ENCODE measurements around the gene ZNF28.
"Not testable (repeated sequence)": the region's sequence is repeated elsewhere in the genome, so short reads cannot be mapped to it uniquely, and the experiment has no call there.

Gene ZNF28

DNA sequence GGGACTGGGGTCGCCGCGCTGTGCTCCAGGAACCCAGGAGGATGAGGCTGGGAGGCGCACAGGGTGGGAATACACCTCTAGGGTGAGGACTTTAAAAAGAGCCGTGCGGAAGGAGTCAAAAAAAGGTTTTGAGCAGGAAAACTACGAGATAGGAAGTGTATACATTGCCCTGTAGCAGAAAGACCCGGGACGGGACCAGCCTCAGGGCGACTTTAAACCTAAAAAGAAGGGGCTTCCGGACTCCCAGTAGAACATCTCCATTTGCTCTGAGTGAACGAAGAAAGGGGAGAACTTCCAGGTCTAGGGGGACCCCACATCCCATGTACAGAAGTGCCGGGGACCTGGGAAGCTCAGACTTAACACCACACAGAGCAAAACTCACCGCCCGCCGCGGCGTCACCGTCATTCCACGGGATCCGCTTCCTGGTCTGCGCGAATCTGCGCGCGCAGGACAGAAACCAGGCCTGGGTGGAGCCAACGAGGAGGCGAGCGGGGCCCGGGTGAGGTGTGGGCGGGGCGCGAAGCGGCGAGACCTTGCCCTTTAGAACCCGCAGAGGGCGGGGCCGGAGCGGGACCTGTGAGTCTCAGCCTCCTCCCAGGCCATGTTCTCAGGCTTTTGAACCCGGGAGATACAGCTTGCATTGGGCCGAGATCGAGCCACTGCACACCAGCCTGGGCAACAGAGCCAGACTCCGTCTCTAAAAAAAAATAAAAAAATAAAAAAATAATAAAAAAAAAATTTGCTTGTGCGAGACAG, at the start of gene ZNF28:
ZNF28 (minus strand) TSS at position 430 of the 757 bp plus-strand sequence. CDS start 3,675 bp downstream, outside the sequence.
- peak; percentile 10 to 39 for DNase-seq (ENCODE audit: low read depth in 2 of 2, low spot score in 1 of 2)

DNA sequence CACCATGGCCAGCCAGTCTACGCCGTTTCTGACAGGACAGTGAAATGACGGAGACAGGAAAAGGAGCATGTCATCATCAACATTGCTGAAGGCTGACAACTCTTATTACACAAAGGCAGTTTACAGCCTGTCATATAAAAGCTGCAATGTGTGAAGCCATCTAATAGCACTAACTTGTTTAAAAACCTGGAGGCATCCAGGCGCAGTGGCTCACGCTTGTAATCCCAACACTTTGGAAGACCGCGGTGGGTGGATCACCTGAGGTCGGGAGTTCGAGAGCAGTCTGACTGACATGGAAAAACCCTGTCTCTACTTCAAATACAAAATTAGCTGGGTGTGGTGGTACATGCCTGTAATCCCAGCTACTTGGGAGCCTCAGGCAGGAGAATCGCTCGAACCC, 46.6 kb upstream of the ZNF28 start:
- not testable (repeated sequence) for DNase-seq (ENCODE audit: low read depth in 2 of 2, low spot score in 1 of 2)

DNA sequence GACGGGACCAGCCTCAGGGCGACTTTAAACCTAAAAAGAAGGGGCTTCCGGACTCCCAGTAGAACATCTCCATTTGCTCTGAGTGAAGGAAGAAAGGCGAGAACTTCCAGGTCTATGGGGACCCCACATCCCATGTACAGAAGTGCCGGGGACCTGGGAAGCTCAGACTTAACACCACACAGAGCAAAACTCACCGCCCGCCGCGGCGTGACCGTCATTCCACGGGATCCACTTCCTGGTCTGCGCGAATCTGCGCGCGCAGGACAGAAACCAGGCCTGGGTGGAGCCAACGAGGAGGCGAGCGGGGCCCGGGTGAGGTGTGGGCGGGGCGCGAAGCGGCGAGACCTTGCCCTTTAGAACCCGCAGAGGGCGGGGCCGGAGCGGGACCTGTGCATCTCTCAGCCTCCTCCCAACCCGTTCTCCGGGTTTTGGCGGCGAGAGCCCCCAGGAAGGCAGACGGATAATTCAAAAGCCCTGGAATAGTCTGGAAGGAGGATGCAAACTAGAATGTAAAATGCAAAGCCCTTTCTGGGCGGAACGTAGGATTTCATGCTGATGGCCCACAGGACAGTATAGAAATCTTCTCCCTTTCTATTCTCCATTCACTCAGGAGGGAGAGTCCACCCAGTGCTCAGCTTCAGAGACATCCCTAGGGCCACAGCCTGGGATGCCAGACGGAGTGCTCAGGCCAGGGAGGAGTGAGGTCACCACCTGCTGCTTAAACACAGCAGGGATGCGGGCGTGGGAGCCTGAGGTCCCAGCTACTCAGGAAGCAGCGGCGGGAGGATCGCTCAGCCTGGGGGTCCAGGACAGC, 36.2 kb upstream of the ZNF28 start, which contains the start of gene ZNF468:
ZNF468 (minus strand) TSS at position 242 of the 814 bp plus-strand sequence. CDS start 3,347 bp downstream, outside the sequence.
- peak; percentile 43 to 56 for DNase-seq (ENCODE audit: low read depth in 2 of 2, low spot score in 1 of 2)

DNA sequence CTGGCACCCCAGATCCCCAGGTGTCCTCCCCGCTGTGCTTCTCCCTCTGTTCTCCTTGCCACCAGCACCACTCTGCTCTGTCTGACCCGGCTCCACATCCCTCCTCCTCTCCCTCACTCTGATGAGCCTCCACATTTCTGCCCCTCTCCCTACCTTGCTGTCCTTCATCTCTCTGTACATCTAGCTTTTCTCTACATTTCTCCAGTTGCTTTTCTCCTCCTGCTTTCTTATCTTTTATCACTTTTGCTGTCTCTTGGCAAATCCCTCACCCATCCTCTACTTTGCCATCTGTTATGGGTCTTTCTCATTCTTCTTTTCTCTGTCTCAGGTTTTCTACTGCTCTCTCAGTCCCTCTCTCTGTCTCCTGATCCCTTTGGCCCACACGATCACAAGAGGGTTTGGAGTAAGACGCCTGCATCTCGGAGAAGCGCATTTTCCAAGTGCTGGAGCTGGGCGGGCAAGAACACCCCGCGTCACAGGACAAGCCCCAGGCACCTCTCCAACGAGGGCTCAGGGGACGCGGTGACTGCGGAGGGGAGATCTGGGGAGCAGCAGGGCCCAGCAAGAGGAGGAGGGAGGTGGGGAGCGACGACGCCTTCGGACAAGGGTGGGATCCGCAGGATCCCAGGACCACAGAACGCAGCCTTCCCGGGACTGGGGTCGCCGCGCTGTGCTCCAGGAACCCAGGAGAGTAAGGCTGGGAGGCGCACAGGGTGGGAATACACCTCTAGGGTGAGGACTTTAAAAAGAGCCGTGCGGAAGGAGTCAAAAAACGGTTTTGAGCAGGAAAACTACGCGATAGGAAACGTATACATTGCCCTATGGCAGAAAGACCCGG, 35.3 kb upstream of the ZNF28 start:
- not testable (repeated sequence) for DNase-seq (ENCODE audit: low read depth in 2 of 2, low spot score in 1 of 2)

DNA sequence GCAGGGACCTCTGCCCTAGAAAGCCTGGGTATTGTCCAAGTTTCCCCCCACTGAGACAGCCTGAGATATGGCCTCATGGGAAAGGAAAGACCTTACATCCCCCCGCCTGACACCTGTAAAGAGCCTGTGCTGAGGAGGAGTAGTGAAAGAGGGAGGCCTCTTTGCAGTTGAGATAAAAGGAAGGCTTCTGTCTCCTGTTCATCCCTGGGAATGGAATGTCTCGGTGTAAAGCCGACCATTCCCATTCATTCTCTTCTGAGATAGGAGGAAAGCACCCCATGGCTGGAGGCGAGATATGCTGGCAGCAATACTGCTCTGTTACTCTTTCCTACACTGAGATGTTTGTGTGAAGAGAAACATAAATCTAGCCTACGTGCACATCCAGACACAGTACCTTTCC, 25.9 kb upstream of the ZNF28 start:
- DNase-seq (ENCODE audit: low read depth in 2 of 2, low spot score in 1 of 2): not testable (repeated sequence)

DNA sequence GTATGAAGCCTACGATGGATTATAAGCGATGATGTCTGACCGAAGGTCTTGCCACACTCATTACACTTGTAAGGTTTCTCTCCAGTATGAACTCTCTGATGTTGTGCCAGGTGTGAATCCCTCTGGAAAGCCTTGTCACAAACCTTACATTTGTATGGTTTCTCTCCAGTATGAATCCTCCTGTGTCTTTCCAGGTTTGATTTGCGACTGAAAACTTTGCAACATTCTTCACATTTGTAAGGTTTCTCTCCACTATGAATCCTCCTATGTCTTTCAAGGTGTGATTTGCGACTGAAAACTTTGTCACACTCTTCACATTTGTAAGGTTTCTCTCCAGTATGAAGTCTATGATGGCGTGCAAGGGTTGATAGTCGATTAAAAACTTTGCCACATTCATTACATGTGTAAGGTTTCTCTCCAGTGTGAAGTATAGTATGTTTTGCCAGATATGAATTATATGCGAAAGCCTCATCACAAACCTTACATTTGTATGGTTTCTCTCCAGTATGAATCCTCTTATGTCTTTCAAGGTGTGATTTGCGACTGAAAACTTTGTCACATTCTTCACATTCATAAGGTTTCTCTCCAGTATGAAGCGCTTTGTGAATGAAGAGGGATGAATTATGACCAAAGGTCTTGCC, 19.5 kb upstream of the ZNF28 start:
- not testable (repeated sequence) for DNase-seq (ENCODE audit: low read depth in 2 of 2, low spot score in 1 of 2)

DNA sequence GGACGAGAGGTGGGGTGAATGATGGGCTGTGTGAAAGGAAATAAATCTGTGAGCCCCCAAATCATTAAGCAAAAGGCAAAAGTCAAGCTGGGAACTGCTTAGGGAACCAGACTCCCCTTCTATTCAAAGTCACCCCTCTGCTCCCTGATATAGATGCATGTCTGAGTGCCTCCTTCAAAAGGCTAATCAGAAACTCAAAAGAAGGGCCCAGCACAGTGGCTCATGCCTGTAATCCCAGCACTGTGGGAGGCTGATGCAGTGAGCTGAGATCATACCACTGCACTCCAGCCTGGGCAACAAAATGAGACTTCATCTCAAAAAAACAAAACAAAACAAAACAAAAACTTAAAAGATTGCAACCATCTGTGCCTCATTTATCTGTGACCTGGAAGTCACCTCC, 12.9 kb upstream of the ZNF28 start:
- DNase-seq (ENCODE audit: low read depth in 2 of 2, low spot score in 1 of 2): not testable (repeated sequence)

DNA sequence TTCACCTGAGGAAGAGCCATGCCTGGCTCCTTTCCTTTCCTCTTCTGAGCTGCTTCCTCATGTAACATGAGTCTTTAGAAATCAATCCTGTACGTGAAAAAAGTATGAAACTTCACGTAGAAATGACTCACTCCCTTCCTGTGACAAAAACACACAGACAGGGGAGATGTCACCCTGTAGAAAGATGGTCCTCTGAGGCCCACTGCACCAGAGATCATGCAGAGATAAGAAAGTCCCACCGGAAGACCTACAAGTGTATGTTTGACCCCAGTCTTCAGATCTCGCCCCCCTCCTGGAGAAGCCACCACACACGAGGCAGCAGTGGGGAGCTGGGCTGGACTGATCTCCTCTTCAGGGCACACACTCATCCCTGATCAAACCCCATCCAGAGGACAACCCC, 12.1 kb upstream of the ZNF28 start:
- DNase-seq (ENCODE audit: low read depth in 2 of 2, low spot score in 1 of 2): not testable (repeated sequence)

DNA sequence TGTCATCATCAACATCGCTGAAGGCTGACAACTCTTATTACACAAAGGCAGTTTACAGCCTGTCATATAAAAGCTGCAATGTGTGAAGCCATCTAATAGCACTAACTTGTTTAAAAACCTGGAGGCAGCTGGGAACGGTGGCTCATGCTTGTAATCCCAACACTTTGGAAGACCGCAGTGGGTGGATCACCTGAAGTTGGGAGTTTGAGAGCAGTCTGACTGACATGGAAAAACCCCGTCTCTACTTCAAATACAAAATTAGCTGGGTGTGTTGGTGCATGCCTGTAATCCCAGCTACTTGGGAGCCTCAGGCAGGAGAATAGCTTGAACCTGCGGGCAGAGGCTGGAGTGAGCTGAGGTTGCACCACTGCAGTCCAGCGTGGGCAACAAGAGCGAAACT, 8.4 kb upstream of the ZNF28 start:
- not testable (repeated sequence) for DNase-seq (ENCODE audit: low read depth in 2 of 2, low spot score in 1 of 2)

DNA sequence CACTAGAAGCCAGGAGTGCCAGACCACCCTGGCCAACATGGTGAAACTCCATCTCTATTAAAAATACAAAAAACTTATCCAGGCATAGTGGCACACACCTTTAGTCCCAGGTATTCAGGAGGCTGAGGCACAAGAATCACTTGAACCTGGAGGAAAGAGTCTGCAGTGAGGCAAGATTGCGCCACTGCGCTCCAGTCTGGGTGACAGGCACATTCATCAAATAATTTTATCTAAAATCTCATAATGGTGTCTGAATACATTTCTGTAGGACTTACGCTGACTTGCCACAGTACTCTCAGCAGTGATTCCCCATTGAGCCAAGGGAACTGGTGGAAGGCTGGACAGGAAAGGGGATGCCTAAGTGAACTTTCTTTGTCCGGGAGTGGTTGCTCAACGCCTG, 4.3 kb upstream of the ZNF28 start:
- DNase-seq (ENCODE audit: low read depth in 2 of 2, low spot score in 1 of 2): no peak

DNA sequence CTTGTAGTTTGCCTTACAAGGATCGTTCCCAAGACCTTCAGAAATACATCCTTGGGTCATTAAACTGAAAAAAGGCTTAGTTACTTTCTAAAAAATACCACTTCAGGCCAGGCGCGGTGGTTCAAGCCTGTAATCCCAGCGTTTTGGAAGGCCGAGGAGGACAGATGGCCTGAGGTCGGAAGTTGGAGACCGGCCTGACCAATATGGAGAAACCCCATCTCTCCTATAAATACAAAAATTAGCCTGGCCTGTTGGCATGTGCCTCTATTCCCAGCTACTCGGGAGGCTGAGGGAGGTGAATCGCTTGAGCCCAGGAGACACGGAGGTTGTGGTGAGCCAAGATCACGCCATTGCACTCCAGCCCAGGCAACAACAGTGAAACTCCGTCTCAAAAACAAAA, 2.2 kb upstream of the ZNF28 start:
- DNase-seq (ENCODE audit: low read depth in 2 of 2, low spot score in 1 of 2): no peak

DNA sequence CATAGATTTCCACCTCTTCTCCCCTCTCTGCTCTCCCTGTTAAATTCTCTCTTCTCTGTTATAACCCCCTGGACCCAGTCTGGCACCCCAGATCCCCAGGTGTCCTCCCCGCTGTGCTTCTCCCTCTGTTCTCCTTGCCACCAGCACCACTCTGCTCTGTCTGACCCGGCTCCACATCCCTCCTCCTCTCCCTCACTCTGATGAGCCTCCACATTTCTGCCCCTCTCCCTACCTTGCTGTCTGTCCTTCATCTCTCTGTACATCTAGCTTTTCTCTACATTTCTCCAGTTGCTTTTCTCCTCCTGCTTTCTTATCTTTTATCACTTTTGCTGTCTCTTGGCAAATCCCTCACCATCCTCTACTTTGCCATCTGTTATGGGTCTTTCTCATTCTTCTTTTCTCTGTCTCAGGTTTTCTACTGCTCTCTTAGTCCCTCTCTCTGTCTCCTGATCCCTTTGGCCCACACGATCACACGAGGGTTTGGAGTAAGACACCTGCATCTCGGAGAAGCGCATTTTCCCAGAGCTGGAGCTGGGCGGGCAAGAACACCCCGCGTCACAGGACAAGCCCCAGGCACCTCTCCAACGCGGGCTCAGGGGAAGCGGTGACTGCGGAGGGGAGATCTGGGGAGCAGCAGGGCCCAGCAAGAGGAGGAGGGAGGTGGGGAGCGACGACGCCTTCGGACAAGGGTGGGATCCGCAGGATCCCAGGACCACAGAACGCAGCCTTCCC, 795 bp downstream of the ZNF28 start:
- DNase-seq (ENCODE audit: low read depth in 2 of 2, low spot score in 1 of 2): not testable (repeated sequence)

DNA sequence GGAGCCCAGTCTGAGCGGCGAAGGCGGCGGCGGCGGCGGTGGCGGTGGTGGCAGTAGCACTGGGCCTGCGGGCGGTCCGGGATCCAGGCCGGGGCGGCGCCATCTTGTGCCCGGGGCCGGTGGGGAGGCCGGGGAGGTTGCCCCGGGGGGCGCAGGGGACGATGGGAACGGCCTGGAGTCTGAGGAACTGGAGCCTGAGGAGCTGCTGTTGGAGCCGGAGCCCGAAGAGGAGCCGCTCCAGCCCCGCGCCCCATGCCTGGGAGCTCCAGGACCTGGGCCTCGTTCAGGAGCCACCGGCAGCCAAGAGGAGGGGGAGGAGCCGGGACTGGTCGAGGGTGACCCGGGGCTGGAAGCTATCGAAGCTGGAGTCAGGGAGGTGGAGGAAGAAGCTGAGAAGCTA, 11.6 kb downstream of the ZNF28 start:
- no peak for DNase-seq (ENCODE audit: low read depth in 2 of 2, low spot score in 1 of 2)

DNA sequence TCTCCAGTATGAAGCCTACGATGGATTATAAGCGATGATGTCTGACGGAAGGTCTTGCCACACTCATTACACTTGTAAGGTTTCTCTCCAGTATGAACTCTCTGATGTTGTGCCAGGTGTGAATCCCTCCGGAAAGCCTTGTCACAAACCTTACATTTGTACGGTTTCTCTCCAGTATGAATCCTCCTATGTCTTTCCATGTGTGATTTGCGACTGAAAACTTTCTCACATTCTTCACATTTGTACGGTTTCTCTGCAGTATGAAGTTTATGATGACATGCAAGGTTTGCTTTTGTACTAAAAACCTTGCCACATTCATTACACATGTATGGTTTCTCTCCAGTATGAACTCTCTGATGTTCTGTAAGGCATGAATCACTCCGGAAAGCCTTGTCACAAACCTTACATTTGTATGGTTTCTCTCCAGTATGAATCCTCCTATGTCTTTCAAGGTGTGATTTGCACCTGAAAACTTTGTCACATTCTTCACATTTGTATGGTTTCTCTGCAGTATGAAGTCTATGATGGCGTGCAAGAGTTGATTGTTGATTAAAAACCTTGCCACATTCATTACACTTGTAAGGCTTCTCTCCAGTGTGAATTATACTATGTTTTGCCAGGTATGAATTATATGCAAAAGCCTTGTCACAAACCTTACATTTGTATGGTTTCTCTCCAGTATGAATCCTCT, 21.3 kb downstream of the ZNF28 start:
- DNase-seq (ENCODE audit: low read depth in 2 of 2, low spot score in 1 of 2): not testable (repeated sequence)

DNA sequence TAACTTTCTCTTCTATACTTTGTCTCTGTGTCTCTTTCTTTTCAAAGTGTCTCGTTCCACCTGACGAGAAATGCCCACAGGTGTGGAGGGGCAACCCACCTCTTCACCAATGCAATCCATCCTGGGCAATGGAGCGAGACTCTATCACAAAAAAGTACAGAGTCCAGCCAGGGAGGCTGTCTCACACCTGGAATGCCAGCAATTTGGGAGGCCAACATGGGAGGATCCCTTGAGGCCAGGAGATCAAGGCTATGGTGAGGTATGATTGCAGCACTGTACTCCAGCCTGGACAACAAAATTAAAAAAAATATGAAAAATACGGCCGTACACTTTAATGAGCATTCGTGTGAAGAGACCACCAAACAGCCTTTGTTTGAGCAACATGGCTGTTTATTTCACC, 32.0 kb downstream of the ZNF28 start:
- DNase-seq (ENCODE audit: low read depth in 2 of 2, low spot score in 1 of 2): no peak

DNA sequence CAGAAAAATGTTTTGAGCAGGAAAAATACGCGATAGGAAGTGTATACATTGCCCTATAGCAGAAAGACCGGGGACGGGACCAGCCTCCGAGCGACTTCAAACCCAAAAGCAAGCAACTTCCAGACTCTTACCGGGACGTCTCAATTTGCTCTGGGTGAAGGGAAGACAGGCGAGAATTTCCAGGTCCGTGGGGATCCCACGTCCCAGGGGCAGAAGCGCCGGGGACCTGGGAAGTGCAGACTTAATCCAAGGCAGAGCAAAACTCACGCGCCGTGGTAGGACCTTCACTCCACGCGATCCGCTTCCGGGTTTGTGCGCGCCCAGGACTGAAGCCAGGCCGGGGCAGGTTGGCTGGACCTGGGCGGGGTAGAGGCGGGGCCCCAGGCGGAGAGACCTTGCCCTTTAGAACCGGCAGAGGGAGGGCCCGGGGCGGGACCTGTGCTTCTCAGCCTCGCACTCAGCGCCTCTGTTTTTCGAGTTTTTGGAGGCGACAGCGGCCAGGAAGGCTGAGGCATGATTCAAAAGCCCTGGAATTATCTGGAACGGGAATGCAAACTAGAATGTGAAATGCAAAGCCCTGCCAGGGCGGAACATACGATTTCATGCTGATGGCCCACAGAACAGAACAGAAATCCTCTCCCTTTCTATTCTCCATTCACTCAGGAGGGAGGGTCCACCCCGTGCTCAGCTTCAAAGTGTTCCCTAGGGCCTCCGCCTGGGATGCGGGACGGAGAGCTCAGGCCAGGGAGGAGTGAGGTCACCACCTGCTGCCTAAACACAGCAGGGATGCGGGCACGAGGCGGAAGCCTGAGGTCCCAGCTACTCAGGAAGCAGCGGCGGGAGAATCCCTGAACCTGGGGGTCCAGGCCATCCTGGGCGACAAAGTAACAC, 34.7 kb downstream of the ZNF28 start, which contains the start of gene ZNF600:
ZNF600 (minus strand) TSS at position 328 of the 891 bp plus-strand sequence. CDS start 7,903 bp downstream, outside the sequence.
- DNase-seq (ENCODE audit: low read depth in 2 of 2, low spot score in 1 of 2): peak; percentile 26 to 69

DNA sequence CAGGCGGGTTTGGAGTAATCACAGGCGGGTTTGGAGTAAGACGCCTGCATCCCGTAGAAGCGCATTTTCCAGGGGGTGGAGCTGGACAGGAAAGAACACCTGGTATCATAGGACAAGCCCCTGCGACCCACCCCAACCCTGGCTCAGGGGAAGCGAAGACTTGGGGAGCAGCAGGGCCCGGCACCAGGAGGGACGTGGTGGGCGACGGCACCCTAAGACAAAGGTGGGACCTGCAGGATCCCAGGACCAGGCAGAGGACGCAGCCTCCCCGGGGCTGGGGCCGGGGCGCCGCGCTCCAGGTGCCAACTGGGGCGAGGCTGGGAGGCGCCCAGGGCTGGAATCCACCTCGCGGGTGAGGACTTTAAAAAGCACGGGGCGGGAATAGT, 35.4 kb downstream of the ZNF28 start:
- no peak for DNase-seq (ENCODE audit: low read depth in 2 of 2, low spot score in 1 of 2)

DNA sequence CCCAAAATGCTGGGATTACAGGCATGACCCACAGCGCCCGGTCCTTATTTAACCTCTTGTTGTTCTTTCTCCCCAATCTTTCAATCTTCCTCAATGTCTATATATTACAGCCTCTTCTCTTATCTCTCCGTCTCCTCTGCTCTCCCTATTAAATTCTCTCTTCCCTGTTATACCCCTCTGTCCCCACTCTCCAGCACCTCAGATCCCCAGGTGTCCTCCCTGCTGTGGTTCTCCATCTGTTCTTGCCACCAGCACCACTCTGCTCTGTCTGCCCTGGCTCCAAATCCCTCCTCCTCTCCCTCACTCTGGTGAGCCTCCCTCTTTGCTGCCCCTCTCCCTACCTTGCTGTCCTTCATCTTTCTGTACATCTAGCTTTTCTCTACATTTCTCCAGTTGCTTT, 35.9 kb downstream of the ZNF28 start:
- DNase-seq (ENCODE audit: low read depth in 2 of 2, low spot score in 1 of 2): no peak
